ENCODE measurements around the gene MTMR11. TPM values are rescaled to one million over a fixed set of nuclear protein-coding genes. Genes with fewer than 3 reads are reported as not detected.

The MTMR11 gene
- total RNA-seq, 1 experiment from 2014 or later: 10.5 TPM

GRCh38 chr1:149915429-149916192 is 21.1 kb downstream of the MTMR11 start:
- DNase-seq (ENCODE audit: low read depth, low spot score) (no peak), ATAC-seq (no peak)
- TF ChIP-seq RAD21 (IDR thresholded peaks at IDR 0.05; ENCODE audit: low read depth) (no peak), POLR2AphosphoS5 (IDR thresholded peaks at IDR 0.05; ENCODE audit: low read depth, low read length) (no peak), SIN3A (IDR thresholded peaks at IDR 0.05; ENCODE audit: low read depth) (no peak)
- Histone ChIP-seq H4K20me1 (ENCODE audit: insufficient read depth) (no peaks in the 10 kb centered on the region), H3K9ac (ENCODE audit: low read length) (no peak overlapping the region), H3K27me3 (ENCODE audit: insufficient read depth, low read length) (no peaks in the 10 kb centered on the region), H3K4me1 (ENCODE audit: control insufficient read depth in 1 of 2, insufficient read depth in 2 of 2, low read length in 2 of 2) (no peaks in the 10 kb centered on the region), H3K79me2 (ENCODE audit: insufficient read depth, low read length) (no peaks in the 10 kb centered on the region), H3K27ac (ENCODE audit: low read depth, low read length) (no peak overlapping the region), H3K9me2 (ENCODE audit: insufficient read depth) (no peaks in the 10 kb centered on the region), H2AFZ (ENCODE audit: low read depth, low read length, poor library complexity, severe bottlenecking) (no peak overlapping the region), H3K36me3 (ENCODE audit: control insufficient read depth in 1 of 2, insufficient read depth in 2 of 2, low read length in 2 of 2) (no peaks in the 10 kb centered on the region), H3K4me2 (ENCODE audit: low read length) (no peak overlapping the region), H3K9me3 (ENCODE audit: control insufficient read depth in 1 of 2, insufficient read depth in 1 of 2, low read depth in 1 of 2, low read length in 2 of 2) (no peaks in the 10 kb centered on the region), H3K4me3 (replicated peaks in 1 of 2; ENCODE audit: low read depth in 1 of 2, low read length in 2 of 2) (no peak overlapping the region)
- no TSS peak for BruUV-seq (replicated peaks)
- ChIA-PET POLR2A (no interaction called here), CTCF (no interaction called here), RAD21 (ENCODE audit: low non-redundant PET in 1 of 2, low total read pairs in 2 of 2, uncharacterized antibody in 2 of 2, unreplicated experiment in 2 of 2) (no interaction called here)
- intact Hi-C loops (cut with micrococcal nuclease): no loop called here

- intact Hi-C loops (cut with micrococcal nuclease): no loop called here
- H3K27me3 ChIP-seq (ENCODE audit: insufficient read depth, low read length): no peaks in the 10 kb centered on the region
- H3K79me2 ChIP-seq (ENCODE audit: insufficient read depth, low read length): no peaks in the 10 kb centered on the region
- H3K9me2 ChIP-seq (ENCODE audit: insufficient read depth): no peaks in the 10 kb centered on the region
- no peak overlapping the region for H3K27ac ChIP-seq (ENCODE audit: low read depth, low read length)
- no peak overlapping the region for H3K4me3 ChIP-seq (replicated peaks in 1 of 2; ENCODE audit: low read depth in 1 of 2, low read length in 2 of 2)
- no peaks in the 10 kb centered on the region for H3K4me1 ChIP-seq (ENCODE audit: control insufficient read depth in 1 of 2, insufficient read depth in 2 of 2, low read length in 2 of 2)
- H3K4me2 ChIP-seq (ENCODE audit: low read length): no peak overlapping the region
- H3K36me3 ChIP-seq (ENCODE audit: control insufficient read depth in 1 of 2, insufficient read depth in 2 of 2, low read length in 2 of 2): no peaks in the 10 kb centered on the region
- RAD21 ChIA-PET (ENCODE audit: low non-redundant PET in 1 of 2, low total read pairs in 2 of 2, uncharacterized antibody in 2 of 2, unreplicated experiment in 2 of 2): no interaction called here
- no peaks in the 10 kb centered on the region for H3K9me3 ChIP-seq (ENCODE audit: control insufficient read depth in 1 of 2, insufficient read depth in 1 of 2, low read depth in 1 of 2, low read length in 2 of 2)
- BruUV-seq (replicated peaks): no TSS peak
- ATAC-seq (no peak), DNase-seq (ENCODE audit: low read depth, low spot score) (no peak)
- no peaks in the 10 kb centered on the region for H4K20me1 ChIP-seq (ENCODE audit: insufficient read depth)
- H3K9ac ChIP-seq (ENCODE audit: low read length): no peak overlapping the region
- CTCF ChIA-PET: no interaction called here
- POLR2A ChIA-PET: no interaction called here
- no peak overlapping the region for H2AFZ ChIP-seq (ENCODE audit: low read depth, low read length, poor library complexity, severe bottlenecking)
- TF ChIP-seq SRF (IDR thresholded peaks at IDR 0.05; ENCODE audit: low read depth) (no peak), POLR2A (IDR thresholded peaks at IDR 0.05; ENCODE audit: borderline replicate concordance, extremely low read depth, insufficient read depth, insufficient read length) (no peak), ZNF274 (IDR thresholded peaks at IDR 0.05; ENCODE audit: low read depth, low read length) (no peak), ELF1 (IDR thresholded peaks at IDR 0.05; ENCODE audit: borderline replicate concordance, low read depth) (no peak), EZH2 (IDR thresholded peaks at IDR 0.05) (no peak), SIN3A (IDR thresholded peaks at IDR 0.05; ENCODE audit: low read depth) (no peak), CTCF (IDR thresholded peaks at IDR 0.05 in 2 of 3, conservative IDR thresholded peaks at IDR 0.05 in 1 of 3; ENCODE audit: borderline replicate concordance in 1 of 3, insufficient read depth in 1 of 3, low read depth in 2 of 3, low read length in 2 of 3) (no peak), CEBPB (IDR thresholded peaks at IDR 0.05; ENCODE audit: low read depth) (no peak), ZFX (IDR thresholded peaks at IDR 0.05) (no peak), MAX (IDR thresholded peaks at IDR 0.05) (no peak), REST (IDR thresholded peaks at IDR 0.05; ENCODE audit: low read depth) (no peak), TCF7L2 (IDR thresholded peaks at IDR 0.05; ENCODE audit: borderline replicate concordance, extremely low read depth, insufficient read depth, insufficient read length) (no peak)
Measured at GRCh38 chr1:149914545-149914944, 22.1 kb downstream of the MTMR11 start.

Data from HCT116 (cell line).